Muscle of back (tissue), 13 donors: ENCODE data around the gene MACIR. TPM values are rescaled to one million over a fixed set of nuclear protein-coding genes. Genes with fewer than 3 reads are reported as not detected.
"Not testable (repeated sequence)": the region's sequence is repeated elsewhere in the genome, so short reads cannot be mapped to it uniquely, and the experiment has no call there.

Experiments
- DNase-seq, 3 donors: peaks; one replicate each; pipeline versions ENCODE4 v3.0.0 to v3.0.0-alpha.2; 2013
- long read RNA-seq, 9 donors: transcript quantifications; one replicate each; lab custom pipeline, GENCODE V29; 2026
- polyA plus RNA-seq, 10 donors: library from polyadenylated mRNA; unstranded; fragments of 120-200 nt; gene quantifications; one replicate each; pipeline ENCODE4 v1.2.1, GENCODE V29; 2013; ENCODE audit not compliant: insufficient read length in 10 of 10

Gene MACIR, protein sequence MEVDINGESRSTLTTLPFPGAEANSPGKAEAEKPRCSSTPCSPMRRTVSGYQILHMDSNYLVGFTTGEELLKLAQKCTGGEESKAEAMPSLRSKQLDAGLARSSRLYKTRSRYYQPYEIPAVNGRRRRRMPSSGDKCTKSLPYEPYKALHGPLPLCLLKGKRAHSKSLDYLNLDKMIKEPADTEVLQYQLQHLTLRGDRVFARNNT
- 10 to 100 TPM; 10.1 to 16.0 (median 13.1) TPM for polyA plus RNA-seq
- long read RNA-seq, donor 1, partial matches to known transcripts, result 0 of 2 reads
- long read RNA-seq, donor 1, other reads (novel, unspliced or antisense), result 0 of 2 reads
- long read RNA-seq, donor 2, partial matches to known transcripts, result 0 of 4 reads
- long read RNA-seq, donor 2, other reads (novel, unspliced or antisense), result 0 of 4 reads
- long read RNA-seq, donor 3, result 0 reads
- long read RNA-seq, donor 4, partial matches to known transcripts, result 0 of 1 reads
- long read RNA-seq, donor 4, other reads (novel, unspliced or antisense), result 0 of 1 reads
- long read RNA-seq, donor 5, partial matches to known transcripts, result 0 of 1 reads
- long read RNA-seq, donor 5, other reads (novel, unspliced or antisense), result 0 of 1 reads
- long read RNA-seq, donor 6, transcript C5orf30-201 (3 exons, 3,049 nt), result major isoform, 7 of 7 reads
- long read RNA-seq, donor 6, partial matches to known transcripts, result 0 of 7 reads
- long read RNA-seq, donor 6, other reads (novel, unspliced or antisense), result 0 of 7 reads
- long read RNA-seq, donor 7, transcript C5orf30-201 (3 exons, 3,049 nt), result major isoform, 5 of 5 reads
- long read RNA-seq, donor 7, partial matches to known transcripts, result 0 of 5 reads
- long read RNA-seq, donor 7, other reads (novel, unspliced or antisense), result 0 of 5 reads
- long read RNA-seq, donor 8, partial matches to known transcripts, result 0 of 1 reads
- long read RNA-seq, donor 8, other reads (novel, unspliced or antisense), result 0 of 1 reads
- long read RNA-seq, donor 9, result 0 reads

DNA sequence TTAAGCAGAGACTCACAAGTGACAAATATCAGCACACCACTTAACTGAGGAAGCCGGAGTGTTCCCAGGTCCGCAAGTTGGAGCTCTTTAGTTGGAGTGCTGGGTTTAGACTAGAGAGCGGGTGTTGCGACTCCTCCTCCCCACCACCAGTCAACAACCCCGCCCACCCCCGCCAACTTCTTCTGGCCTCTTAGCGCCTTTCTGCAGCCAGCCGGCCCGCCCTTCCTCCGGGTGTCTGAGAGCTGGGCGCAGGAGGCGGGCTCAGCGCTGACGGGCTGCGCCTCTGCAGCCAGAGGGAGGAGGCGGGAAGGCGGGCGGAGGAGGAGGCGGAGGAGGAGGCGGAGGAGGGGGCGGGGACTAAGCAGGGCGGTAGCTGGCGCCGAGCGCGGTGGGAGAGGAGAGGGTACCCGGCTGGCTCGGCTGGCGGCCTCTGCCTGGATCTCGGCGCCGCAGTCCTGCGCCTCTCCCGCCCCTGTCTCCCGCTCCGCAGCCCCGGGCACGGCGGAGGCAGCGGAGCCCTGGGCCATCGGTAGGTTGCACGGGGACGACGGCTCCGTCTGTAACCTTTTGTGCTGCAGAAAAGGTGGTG lies at the start of gene MACIR:
Gene MACIR, plus strand, starts transcription at position 396 of the 589 bp plus-strand sequence. CDS start 17,157 bp downstream, outside the sequence.
- DNase-seq, result peak; percentile 97 to 99 (median 98)

DNA sequence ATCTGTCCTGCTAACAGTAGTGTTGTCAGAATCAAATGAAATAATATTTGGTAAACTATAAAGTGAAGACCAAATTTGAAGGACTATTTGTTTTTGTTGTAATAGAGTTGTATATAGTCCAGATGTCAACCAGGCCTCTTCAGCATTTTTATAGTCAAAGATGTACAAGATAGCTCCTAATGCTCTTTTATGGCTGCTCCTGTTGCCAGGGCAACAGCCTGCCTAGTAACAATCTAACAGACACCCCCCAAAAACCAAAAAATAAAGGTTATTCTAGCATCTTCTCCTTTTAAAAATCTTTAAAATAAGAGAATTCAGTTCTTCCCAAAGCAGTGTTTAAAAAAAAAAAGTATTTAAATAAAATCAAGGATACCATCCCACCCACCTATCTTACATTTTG lies 49.5 kb upstream of the MACIR start:
- no peak for DNase-seq

DNA sequence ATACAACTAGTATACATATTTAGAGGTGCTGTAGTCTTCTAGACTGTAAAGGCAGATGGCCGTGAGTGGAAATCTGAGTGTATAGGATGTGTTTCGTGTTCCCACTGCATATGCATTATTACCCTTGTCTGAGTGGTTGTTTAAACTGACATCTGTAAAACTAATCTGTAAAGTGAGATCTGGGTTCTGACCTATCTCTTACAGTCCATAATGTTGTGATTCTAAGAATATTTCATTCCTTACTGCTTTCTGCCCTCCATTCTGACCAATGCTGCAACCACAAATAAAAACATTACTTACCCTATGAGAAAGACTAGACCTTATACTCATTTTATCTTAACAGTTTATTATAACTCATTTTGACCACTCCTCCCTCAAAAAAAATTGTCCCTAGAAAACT lies 47.6 kb upstream of the MACIR start:
- no peak for DNase-seq

DNA sequence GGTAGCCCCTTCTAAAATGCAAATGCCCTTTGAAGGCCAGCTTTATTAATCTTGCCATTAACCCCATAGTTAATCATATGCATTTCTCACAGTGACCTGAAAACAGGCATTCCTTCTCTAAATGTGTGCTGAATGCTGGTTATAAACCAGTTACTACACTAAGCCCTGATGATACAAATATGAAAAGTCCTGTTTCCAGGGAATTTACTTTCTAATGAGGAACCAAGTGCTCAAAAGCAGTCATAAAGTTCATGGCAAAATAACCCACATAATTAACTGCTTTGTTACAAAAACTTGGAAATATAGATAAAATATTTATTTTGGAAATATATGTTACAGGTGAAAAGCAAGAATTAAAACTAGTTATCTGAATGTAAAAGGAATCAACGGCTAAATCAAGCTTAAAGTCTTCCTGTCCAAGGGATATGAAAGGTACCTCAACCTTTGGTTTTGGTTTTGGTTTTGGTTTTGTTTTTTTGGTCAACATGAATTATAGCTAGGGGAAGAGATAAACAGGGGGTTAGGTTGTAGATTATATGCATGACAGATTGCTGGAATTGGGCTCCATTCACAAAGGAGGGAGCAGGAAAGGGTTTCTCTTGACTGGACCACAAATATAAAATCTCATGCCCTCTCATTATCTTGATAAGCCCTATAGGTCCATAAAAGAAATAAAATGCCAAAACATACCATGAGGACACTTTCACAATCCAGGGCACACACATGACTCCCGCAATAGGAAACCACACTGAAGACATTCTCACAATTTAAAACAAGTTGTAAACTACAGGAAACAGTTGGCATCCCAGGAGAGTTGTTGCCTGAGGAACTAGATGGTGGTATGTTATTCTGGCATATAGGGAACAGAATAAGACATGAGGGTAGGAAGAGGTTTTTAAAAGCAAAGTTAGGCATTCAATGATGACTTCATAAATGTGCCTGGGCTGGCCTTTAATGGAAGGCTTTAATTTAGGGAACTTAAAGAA lies 46.7 kb upstream of the MACIR start:
- no peak for DNase-seq

DNA sequence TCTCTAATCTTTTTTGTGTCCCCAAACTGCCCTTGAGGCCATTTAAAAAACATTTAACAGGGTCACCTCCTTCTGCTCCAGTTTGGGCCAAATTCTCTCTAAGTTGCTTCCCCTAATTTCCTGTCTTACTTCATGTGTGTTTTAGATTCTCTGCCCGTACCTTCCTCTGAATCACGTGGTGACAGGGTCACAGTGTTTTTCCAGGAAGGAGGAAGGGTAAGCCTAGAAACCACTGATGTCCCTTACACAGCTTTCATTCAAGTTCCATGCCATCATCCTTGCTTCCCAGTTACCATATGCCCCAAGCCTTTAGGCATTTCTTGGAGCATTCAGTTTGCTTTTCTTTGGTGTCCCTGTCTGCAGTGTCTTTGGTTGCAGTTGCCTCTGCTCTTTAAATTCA lies 42.4 kb upstream of the MACIR start:
- DNase-seq, result no peak

DNA sequence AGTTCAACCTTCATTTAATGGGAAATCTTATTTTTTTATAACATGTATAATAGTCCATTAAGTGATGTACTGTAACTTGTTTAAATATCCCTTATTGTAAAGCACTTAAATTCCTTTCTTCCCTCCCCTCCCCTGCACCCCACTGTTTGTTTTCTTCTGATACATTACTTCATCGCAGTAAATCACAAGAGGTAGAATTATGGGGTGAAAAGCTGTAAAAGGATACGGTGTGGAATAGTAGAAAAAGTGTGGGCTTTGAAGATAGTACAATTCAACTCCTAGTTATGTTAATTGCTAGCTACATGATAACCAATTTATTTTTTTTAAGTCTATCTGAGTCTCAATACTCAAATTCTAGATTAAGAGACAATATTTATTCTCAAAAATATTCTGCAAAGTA lies 41.9 kb upstream of the MACIR start:
- DNase-seq, result no peak

DNA sequence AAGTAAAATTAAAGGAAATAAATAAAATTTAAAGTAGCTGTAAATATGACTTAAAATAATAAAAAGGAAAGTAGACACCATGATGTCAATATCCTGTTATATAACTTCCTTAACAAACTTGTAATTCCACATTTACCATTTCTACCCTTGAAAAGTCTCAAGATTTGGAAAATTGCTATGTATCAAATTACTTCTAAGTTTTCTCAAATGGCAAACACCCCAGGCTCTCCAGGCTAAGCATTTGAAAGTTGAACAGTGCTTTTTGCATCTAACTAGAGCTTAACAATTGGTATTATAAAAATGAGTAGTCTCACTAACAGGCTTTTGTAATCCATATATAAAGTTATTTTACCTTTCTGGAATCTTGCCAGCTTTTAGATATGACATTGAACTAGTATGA lies 41.5 kb upstream of the MACIR start:
- no peak for DNase-seq

DNA sequence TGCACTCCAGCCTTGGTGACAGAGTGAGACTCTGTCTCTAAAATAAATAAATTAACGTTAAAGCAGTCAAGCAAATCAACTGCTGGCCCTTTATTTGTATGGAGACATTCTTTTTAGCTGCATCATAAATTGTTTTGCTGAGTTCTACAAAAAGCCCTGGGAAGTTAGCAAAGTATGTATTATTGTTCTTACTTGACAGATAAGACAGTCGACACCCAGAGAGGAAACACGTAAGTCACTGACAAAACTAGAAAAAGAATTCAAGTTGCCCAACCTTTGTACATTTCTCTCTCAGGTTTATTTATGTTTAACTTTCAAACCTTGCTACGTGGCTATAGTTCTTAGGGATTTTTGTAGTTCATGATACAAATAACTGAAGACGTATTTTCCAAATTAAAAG lies 40.4 kb upstream of the MACIR start:
- DNase-seq, result no peak

DNA sequence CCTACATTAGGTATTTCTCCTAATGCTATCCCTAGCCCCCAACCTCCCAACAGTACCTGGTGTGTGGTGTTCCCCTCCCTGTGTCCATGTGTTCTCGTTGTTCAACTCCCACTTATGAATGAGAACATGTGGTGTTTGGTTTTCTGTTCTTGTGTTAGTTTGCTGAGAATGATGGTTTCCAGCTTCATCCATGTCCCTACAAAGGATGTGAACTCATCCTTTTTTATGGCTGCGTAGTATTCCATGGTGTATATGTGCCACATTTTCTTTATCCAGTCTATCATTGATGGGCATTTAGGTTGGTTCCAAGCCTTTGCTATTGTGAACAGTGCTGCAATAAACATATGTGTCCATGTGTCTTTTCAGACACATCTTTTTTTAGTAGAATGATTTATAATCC lies 39.5 kb upstream of the MACIR start:
- not testable (repeated sequence) for DNase-seq

DNA sequence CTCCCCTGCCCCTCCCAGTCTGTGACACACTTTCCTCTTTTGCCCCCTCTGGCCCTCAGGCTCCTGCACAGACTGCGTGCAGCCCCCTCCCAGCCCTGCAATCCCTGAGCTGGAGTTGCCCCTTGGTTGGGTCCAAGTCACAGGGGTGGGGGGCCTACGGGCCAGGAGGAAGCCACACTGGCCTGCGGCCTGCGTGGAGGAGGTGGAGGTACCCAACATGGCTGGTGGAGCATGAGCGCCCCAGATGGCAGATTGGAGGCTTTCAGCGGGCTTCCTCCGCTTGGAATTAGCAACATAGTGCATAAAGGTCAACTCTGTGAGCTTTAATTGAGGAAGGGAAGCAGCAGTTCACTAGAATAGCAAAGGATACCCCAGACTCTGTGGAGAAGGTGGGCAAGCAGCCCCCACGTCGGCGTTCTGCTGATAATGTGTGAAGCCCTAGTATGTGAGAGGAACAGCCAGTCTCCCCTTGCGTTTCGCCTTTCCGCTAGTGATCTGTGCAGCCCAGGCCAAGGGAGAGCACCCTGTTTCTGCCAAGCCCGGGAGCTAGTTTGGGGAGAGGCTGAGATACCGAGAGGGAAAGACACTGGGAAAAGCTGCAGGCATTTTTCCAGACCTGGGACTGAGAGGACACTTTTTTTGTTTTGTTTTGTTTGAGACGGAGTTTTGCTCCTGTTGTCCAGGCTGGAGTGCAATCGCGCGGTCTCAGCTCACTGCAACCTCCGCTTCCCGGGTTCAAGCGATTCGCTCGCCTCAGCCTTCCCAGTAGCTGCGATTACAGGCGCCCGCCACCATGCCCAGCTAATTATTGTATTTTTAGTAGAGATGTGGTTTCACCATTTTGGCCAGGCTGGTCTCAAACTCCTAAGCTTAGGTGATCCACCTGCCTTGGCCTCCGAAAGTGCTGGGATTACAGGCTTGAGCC lies 35.3 kb upstream of the MACIR start:
- DNase-seq, result no peak

DNA sequence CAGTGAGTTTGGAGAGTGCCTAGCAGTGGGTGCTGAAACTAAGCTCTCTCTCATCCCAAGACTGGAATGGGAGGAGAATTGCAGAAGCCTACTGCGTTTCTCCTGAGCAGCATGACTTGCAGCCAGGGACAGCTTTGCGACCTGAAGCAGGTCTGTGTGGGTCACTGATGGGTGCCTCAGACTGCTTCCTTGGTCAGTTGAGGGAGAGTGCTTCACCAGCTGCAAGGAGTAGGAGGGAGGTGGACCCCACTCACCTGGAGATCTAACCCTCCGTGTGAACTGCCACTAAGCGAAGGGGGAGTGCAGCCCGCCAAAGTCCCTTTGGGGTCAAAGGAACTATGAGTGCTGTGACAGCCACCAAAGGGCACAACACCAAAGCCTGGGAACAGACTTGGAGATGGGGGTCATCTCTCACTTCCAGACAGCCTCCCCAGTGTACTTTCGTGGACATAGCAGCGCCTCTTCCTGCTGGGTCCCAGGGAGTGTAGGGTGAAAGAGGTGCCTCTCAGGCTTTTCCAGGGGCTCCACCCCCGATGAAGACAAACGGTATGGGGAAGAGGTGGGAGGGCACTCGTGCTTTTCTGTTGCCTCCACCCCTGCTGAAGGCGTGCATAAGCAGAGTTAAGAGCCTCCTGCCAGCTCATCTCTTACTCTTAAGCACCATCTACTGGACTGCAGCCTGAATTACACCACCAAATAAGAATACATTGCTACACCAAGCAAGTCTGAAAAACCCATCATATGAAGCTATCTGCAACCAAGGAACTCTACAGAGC lies 34.3 kb upstream of the MACIR start:
- peak in 2 of 3 donors; percentile 26 to 42 for DNase-seq

DNA sequence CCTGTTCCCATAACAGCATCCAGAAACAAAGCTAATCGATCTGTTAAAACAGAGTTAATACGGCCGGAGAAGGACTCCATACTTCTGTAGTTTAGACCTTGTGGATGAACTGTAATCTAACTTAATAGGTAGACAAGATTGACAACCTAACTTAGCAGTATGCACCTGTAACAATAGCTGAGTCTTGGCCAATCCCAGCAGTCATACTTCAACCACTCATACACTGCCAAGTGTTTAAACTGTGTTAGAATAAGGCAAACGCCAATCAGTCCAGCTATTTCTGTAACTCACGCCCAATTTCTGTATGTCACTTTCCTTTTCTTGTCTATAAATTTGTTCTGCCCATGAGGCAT lies 33.7 kb upstream of the MACIR start:
- no peak for DNase-seq

DNA sequence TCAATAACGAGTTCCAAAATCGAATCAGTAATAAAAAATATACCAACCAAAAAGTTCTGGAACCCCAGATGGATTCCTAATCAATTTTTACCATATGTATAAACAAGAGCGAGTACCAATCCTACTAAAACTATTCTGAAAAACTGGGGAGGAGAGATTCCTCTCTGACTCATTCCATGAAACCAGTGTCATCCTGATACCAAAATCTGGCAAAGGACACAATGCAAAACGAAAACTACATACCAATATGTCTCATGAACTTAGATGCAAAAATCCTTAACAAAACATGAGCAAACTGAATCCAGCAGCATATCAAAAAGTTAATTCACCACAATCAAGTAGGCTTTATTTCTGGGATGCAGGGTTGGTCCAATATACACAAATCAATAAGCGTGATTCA lies 30.5 kb upstream of the MACIR start:
- no peak for DNase-seq

DNA sequence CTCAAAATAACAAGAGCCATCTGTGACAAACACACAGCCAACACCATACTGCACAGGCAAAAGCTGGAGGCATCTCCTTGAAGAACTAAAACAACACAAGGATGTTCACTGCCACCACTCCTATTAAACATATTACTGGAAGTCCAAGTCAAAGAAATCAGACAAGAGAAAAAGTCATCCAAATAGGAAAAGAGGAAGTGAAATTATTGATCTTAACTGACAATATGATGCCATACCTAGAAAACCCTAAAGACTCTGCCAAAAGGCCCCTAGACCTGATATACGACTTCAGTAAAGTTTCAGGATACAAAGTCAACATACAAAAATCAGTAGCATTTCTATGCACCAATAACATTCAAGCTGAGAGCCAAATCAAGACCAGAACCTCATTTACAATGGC lies 30.0 kb upstream of the MACIR start:
- DNase-seq, result no peak

DNA sequence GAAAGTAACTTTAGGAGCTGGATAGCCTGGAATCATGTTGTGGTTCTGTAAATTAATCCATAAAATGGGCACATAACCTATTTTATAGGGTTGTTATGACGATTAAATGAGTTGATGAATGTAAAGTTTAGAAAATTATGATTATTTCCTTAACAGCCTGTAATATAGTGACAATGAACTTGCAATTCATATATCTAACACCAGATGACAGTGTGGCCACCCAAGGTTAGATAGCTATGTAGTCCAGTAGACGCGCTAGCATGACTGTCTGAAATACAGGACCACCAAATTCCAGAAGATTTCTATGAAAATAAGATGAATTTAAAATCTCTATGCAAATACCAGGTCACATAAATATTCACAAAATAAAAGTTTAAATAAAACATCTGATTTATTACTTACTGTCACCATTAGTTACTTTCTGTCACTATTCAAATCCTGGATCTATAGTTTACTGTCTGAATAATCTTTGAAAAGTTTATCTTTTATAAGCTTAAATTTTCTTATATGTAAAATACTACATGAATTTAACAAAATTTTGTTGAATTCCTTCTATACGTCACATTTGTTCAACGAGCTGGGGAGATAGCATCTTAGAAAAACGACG lies 26.1 kb upstream of the MACIR start:
- peak in 2 of 3 donors; percentile 18 to 31 for DNase-seq

DNA sequence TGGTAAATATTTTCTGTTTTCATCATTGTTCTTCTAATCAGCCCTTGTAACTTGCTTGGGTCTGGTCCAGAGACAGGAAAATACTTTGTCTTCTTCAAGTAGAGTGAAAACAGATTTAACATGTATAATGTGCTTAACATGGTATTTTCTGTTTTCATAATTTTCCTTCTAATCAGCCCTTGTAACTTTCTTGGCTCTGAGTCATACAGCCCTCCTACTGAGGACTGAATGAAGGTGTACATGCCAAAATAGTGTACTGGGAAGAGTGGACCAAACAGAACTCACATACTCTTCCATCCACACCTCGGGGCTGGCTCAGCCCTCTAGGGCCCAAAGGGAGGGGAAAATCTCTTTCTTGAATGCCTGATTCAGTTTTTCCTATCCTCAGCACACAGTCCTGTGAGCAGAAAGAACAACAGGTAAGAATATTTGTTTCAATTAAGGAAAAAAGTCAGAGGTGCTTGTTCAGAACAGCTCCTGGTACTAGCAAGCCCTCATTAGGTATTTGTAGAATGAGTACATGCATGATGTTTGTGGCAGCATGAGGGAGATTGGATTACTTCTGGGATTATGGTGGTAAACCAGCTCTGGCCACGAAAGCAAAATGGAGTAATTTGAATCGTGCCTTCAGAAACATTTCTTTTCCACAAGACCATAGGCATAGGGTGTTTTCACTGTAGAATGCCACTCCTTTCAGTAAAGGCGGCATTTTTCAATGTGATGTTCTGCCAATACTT lies 24.2 kb upstream of the MACIR start:
- DNase-seq, result peak in 1 of 3 donors; percentile 4

DNA sequence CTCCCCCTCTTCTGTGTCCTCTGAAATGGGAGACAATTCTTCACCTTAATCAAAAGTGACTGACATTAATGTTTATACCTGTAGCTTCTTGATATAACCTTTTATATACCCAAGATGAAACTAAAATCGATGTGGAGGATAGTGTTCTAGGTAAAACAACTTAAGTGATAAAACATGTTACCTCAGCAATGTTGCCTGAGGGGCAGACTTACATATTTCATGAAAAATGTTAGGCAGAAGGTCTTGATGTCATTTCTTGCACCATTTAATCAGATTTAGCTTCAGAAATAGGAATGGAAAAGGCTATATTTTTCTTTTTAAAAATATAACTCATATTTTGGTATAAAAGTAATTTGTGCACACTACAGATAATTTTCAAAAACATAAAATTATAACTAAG lies 22.7 kb upstream of the MACIR start:
- no peak for DNase-seq

DNA sequence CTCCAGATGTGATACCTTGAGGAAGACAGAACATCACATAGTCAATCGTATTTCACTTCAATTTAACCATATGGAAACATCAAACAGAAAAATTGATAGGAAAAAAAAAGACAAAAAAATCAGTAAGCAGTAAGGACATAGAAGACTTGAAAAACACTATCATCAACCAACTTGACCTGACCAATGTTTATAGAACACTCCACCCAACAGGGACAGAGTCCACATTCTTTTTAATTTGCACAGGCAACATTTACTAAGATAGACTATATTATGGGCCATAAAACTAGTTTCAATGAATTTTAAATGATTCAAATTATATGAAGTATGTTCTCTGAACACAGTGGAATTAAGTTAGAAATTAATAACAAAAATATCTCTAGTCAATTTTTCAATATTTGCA lies 20.8 kb upstream of the MACIR start:
- no peak for DNase-seq
